Daoy (cell line): ENCODE measurements around the gene MGAT4D. TPM values are rescaled to one million over a fixed set of nuclear protein-coding genes. Genes with fewer than 3 reads are reported as not detected.
"Not testable (repeated sequence)": the region's sequence is repeated elsewhere in the genome, so short reads cannot be mapped to it uniquely, and the experiment has no call there.

Experiments used
- DNase-seq: peaks from one replicate; pipeline ENCODE4 v3.0.0-alpha.2; 2015; ENCODE audit warnings: low read depth
- total RNA-seq: library from RNA; depleted of rRNA; stranded (reverse); fragments of >200 nt; shearing (Covaris generic); gene quantifications from 2 replicates; pipeline ENCODE4 v1.2.3, GENCODE V29; 2014; rRNA removed

The MGAT4D gene
- total RNA-seq, 1 experiment from 2014 or later: not detected

GRCh38 chr4:140439644-140440142 is 58.4 kb downstream of the MGAT4D start:
- DNase-seq: no peak

GRCh38 chr4:140427919-140428471 is 70.1 kb downstream of the MGAT4D start:
- DNase-seq: no peak

- peak; percentile 81 for DNase-seq
Observed at GRCh38 chr4:140427106-140427918, 70.8 kb downstream of the MGAT4D start, which contains the start of gene CLGN. TSS of gene CLGN (minus strand) at chr4:140427648. CDS start at chr4:140413078, 14,570 bp downstream.

GRCh38 chr4:140426610-140427105 is 71.4 kb downstream of the MGAT4D start:
- DNase-seq: no peak

- DNase-seq: no peak
Observed at GRCh38 chr4:140423106-140423505, 75.0 kb downstream of the MGAT4D start.

GRCh38 chr4:140413130-140413969 is 84.7 kb downstream of the MGAT4D start:
- DNase-seq: not testable (repeated sequence)

- no peak for DNase-seq
Observed at GRCh38 chr4:140408974-140409373, 89.1 kb downstream of the MGAT4D start.

GRCh38 chr4:140406292-140406691 is 91.8 kb downstream of the MGAT4D start:
- no peak for DNase-seq

GRCh38 chr4:140400111-140400510 is 98.0 kb downstream of the MGAT4D start:
- DNase-seq: no peak

- no peak for DNase-seq
Observed at GRCh38 chr4:140395668-140396067, 102.4 kb downstream of the MGAT4D start.

Other genes starting within 250 kb of the MGAT4D start
- gene SCOC, start 124.6 kb downstream of the MGAT4D start, total RNA-seq: 46.4 and 63.7 TPM in 2 replicates
- gene CLGN, start 70.6 kb downstream of the MGAT4D start, total RNA-seq: 9.3 and 9.4 TPM in 2 replicates
- 27.2 and 36.1 TPM in 2 replicates for gene ELMOD2, start 25.9 kb upstream of the MGAT4D start, total RNA-seq
- gene UCP1, start 70.7 kb upstream of the MGAT4D start, total RNA-seq: 0.34 TPM in 1 of 2 replicates, not detected in the other